ENCODE measurements around the gene CDC42BPA. TPM values are rescaled to one million over a fixed set of nuclear protein-coding genes. Genes with fewer than 3 reads are reported as not detected.
A peak's percentile ranks its signal among the peaks of the same experiment; 100 is the strongest.

CDC42BPA gene
- total RNA-seq, 1 donor from 2014 or later = 54.7 TPM

DNA sequence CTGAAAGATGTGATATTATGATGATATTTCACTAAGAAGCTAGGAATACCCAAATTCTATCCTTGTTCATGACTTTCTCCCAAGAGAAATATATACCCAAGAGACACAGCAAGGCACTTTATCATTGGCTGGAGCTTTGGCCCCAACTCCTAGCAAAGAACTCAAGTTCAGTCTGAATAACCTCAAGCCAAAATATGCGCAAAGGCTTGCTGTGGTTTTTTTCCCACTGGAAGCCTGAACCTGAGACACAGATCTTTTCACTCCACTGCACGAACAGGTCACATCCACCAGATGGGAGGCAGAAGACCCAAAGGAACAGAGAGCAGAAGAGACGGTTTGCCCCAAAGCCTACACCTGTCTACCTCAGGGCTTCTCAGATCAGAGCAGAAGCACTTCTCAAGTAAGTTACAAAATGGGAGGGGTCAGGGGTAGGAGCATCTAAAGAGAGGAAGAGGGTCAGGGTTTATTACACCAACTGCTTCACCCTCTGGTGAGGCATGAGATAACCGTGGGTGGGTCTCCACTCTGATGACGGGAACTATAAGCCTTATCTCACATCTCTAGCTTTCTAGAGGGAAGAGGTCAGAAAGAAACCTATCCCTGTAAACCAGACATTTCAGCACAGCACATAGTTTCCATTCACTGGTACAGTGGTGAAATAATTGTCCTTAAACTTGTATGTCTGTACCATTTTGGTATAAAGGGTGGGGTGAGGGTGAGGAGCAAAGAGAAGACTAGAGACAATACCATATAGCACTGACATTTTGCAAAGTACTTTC lies 17.1 kb upstream of the CDC42BPA start:
- no peak for DNase-seq (ENCODE audit: low spot score)

DNA sequence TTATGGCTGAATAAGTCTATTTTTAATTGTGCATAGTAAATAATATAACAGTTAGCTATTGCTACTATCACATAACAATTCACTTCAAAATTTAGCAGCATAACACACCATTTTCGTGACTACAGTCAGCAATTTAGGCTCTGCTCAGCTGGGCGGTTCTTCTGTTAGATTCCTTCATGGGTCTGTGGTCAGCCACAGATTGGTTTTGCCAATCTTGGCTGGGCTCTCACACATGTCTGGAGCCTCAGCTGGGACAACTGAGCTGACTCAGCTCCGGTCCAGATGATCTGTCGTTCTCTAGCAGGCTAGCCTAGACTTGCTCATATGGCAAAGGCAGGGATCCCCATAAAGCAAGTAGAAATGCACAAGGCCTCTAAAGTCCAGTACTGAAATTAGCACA lies 15.1 kb upstream of the CDC42BPA start:
- DNase-seq (ENCODE audit: low spot score) = no peak

DNA sequence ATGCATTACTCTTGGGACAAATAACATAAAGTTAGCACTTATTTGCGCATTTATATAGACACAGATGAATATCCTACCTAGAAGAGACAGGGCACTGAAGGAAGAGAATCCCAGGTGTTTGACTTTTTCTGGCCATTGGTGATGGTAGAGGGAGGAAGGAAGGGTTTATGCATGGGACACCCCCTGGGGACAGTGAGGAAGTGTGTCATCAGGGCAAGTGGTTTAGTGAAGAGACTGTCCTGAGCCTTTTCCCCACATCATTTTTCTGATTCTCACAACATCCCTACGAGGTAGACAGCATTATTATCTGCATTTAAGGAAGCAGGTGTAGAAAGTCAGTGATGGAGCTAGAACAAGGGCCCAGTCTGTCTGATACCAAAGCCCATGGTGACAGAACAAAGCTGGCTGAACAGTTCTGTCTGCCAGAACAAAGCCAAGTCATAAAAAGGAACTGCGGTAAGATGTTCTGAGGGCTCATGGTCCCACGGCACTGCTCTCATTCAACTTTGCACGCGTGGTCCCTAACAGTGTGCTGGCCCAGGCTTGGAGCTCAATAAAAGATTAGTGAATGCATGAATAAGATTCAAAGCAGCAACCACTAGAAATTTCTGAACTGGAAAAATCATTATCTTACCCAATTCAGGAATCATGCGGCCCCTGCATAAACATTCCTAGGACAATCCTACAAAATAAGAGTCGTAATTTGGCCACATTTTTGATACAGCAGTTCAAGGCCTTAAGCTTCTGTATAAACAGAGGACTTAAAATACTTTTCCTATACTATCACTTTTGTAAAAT lies 12.2 kb upstream of the CDC42BPA start:
- no peak for DNase-seq (ENCODE audit: low spot score)

DNA sequence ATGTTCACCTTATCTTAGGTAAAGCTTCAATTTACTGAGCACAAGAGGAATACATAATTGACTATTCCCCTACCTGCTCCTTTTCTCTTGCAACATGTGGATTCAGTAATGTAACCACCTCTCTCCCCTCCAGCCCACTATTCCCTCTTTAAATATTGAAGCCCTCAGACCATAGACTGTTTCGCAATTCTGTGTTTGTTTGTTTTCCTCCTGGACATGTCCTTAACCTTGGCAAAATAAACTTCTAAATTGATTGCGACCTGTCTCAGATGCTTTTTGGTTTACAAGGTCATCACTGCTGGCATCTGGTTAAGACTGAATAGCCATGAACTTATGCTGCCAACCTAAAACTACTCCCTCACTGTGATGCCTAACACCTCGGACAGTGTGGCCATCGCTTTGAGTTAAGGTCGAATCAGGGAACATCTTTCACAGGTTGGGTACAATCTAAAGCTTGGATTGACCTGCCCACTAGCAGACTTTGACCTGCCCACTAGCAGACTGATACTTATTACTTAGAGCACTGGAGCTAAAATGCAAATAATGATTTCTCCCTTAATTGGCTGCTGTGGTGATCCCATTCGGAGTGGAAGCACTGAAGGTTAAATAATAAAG lies 10.2 kb upstream of the CDC42BPA start:
- no peak for DNase-seq (ENCODE audit: low spot score)

DNA sequence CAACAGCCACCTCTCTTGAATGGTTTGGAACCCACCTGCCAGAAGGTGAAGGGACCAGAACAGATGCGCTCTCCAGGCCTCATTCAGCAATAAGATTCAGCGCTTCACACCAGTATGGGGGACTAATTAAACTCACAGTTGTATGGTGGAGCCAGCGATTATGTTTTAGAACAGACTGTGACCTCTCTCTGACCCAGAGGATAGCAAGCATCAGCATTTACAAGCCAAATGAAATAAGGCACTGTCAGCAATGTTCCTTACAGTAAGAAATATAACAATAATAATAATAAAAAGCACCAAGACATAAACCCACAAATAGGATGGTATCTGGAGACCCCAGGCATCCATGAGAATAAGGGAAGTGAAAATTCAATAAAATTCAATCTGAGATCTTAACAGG lies 6.9 kb upstream of the CDC42BPA start:
- DNase-seq (ENCODE audit: low spot score) = no peak

DNA sequence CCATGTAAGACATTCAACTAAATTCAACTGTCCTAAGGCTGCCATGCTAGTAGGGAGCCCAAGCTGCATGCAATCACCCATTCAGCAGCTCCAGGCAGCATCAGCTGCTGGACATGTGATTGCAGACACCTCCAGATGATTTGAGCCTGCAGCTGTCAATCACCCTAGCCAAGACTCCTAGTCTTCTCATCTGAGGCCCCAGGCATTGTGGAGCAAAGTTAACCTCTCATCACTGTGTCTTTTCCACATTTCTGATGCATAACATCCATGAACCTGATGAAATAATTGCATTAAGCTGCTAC lies 5.6 kb upstream of the CDC42BPA start:
- DNase-seq (ENCODE audit: low spot score) = no peak

DNA sequence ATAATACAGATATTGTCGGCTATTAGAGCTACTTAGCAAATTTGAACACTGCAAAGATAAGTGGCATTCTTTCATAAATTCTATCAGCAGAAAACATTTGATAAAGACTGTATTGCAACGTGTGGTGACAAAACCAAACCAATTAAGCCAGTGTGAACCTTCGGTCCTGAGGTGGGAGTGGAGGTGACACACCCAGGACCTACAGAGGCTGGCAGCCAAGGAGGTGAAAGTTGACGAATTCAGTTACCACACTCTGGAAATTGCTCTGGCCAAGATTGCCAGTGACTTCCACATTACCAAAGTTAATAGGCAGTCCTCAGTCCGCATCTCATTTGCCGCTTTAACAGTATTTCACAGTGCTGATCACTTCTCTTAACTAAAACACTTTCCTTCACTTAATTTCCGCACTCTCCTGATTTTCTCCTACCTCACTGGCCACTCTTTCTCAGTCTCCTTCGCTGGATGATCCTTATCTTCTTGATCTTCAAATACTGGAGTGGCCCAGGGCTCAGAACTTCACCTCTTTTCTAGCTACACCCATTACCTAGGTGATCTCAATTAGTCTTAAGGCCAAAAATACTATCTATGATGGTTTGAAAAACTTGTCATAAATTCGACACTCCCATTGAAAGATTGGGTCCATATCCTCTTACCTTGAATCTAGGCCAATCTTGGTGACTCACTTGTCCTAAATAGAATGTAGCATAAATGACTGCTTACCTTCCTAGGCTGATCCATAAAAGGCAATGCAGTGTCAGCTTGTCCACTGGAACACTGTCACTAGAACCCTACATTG lies 5.1 kb upstream of the CDC42BPA start:
- peak; percentile 75 for DNase-seq (ENCODE audit: low spot score)

DNA sequence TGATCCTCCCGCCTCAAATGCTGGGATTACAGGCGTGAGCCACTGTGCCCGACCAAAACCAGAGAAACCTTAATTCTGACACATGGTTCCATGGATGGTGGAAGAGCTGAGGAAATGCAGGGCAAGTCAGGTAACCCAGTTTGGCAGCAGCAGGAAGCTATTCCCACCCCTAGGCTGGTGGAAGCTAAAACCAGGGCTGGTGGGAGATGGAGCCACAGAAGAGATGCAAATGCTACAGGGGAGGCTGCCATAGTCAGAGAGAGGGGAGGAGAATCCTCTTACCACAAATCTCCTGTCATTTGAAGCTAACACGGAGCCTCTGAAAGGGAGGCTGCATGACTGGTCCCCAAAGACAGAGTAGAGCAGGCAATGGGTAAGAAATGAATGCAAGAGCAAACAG lies 4.1 kb upstream of the CDC42BPA start:
- no peak for DNase-seq (ENCODE audit: low spot score)

DNA sequence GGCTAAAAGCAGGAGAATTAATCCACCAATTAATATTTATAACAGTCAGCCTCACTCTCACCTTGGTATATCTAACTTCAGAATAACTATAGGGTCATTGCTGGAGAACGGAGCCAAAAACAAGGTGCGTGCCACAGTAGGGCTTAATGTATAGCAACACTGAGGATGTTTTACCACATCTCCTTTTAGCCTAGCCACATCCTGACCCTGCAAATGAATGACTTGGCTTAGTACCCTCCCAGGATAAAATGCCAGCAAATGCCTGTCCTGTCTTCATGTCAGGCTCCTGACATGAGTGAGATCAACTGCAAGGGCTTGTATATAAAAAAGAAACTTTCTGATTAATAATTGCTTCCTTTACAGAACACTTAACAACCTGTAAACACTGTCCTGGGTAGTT lies 2.7 kb upstream of the CDC42BPA start:
- DNase-seq (ENCODE audit: low spot score) = no peak

DNA sequence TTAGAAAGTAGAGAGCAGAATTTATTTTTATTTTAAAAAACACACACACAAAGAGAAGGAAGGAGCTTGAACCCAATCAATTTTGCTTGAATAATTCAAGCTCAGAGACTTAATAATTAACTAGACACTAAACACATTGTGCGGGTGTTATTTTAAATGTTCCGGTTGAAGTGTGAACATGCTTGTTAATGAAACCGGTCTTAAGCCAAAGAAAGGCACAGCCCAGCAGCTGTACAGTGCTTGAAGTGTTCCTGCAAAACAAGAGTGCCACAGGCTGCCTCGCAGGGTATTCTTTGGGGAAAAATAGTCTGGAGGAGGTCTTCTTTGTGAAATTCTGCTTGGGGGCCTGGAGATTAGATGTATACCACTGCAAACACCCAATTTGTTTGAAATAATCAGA lies 2.2 kb upstream of the CDC42BPA start:
- peak; percentile 33 for DNase-seq (ENCODE audit: low spot score)

DNA sequence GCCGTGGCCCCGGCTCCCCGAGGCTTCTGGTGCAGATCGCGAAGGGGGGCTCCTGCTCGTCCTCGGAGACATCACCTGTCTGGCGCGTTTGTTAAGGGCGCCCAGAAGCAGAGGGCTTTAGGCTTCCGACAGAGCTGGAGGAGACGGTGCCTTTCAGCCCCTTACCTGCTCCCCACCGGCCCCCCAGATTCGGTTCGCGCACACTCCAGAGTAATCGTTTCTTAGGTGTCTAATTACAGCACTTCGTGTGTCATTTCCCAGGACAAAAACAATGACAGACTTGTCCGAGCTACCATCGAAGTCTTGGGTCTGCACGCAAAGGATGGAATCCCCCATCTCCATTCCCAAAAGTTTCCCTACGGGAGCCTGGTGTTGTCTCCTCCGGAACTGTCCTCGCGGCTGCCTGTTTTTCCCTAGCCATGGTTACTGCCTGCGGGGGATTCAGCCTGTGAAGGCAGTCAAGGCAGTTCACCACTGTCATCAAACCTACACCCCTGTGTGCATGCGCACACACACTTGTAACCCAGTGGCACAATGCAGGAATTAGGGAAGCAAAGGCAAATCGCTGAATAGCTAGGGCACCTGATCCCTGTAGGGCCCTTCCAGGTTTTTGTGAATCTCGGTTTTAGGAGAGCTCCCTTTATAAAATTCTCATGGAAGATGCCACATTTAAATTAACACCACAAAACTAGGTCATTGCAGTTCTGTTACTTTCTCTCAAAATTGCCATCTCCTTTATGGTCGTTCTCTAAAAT lies 738 bp upstream of the CDC42BPA start:
- peak; percentile 37 for DNase-seq (ENCODE audit: low spot score)

DNA sequence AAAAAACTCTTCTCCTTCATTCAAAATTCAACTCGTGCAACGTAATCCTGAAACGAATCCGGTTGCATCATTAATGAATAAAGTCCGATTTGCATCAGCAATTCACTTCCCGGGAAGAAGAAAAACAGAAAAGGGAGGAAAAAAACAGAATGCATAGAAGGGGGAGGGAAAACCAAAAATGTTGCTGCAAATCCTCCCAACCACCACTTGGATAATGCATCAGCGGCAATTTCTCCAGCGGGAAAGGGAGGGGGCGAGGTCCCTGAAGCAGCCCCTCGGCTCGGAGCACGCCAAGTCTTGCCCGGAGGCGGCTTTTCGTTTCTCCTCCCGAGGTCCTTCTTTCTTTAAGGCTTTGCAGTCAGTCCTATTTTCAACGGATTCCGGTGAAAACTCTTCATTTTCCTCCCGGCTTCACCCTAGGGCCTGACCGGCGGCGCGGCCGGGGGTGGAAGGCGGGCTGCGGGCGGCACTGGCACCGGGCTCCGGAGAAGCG lies 723 bp downstream of the CDC42BPA start:
- DNase-seq (ENCODE audit: low spot score) = peak; percentile 21

DNA sequence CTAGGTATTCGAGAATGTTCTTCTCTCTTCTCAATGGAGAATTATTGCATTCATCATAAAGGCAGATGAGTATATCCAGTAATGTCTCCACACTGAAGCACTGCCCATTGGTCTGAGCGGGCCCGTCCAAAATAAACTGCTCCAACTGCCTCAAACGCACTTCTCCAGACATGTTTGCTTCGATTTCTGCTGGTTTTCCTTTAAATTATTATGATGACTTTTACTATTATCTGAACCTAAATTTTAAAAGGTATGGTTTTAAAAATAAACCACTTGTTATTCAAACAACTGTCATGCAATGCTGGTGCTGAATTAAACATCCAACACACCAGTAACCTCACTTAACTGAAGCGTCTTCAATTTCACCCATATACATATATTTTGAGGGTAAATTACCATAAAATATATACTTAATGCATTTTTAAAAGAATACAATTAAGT lies 1.3 kb downstream of the CDC42BPA start:
- DNase-seq (ENCODE audit: low spot score) = no peak

DNA sequence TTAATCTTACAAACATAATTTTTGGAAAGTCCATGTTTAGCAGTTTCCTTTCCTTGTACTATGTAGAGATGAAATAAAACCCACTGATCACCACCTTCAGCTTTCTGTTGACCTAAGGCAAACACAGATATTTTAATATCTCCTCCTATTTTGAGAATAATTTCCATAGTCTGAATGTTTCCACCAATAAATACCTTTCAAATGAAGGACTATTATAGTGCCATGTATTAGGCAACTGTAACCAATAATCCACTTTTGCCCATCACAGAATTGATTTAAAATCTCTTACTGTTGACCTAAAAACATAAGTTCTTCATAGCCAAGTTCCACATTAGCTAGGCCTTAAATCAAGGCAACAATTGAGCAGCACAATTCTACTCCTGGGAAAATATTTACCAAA lies 1.8 kb downstream of the CDC42BPA start:
- no peak for DNase-seq (ENCODE audit: low spot score)

DNA sequence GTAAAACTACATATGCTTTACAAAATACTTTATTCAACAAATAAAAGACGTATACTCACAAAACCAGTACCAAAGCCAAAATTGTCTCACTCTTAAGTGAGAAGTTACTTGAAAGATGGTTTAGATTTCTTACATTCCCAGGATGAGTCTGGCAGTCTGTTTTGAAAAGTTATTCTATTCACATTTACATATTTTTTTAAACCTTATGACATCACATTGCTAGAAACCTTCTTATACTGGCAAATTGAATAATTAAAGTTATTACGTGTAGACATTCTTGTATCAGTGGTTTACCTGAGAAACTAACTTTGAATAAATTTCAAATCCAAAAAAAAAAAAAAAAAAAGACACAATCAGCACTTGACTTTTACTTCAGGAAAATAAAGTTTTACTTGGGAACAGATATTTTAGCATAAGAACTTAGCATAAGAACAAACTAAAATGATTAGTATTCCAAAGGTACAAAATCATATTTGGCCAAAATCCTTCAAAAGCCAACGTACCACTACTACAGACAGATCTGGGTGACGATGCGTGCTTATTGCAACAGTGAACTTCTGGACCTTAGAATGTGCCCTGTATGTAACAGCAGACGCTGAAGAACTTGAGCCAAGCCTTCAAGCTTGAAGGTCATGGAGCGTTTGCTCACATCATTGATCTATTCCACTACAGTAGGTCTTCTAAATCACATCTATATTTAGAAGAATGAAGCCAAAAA lies 2.5 kb downstream of the CDC42BPA start:
- peak; percentile 57 for DNase-seq (ENCODE audit: low spot score)

DNA sequence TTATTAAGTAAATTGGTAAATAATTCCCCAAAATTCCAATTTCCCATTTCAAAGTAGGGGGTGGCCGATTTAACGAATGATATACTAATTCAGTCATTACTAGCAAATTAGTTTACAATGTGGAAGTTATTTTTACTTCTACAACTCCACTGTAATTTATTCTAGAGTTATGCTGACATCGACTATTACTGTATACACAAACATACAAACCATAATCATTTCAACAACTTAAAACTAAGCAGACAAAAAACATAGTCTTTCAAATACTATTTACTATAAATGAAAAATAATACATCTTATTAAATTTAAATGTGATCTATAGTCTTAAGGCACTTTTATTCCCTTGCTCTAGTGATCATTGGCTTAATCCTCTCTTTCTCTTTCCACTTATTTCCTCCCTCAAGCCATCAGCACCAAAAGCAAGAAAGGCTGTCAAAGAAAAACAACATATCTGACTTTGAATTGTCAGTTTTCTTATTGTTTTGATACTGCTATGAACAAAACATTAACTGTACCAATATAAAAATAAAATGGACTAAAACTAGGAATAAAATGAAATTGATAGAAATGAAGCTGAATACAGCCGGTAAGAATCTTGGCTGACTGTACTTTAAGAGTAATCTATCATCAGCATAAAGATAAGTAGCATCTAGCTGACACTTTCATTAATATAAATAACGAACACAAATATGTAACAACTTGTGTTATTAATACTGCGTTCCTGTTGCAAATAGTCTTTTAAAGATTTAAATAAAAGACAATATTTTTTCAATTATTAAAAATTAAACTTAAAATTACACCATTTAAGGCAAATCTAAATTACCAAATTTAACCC lies 4.1 kb downstream of the CDC42BPA start:
- no peak for DNase-seq (ENCODE audit: low spot score)

DNA sequence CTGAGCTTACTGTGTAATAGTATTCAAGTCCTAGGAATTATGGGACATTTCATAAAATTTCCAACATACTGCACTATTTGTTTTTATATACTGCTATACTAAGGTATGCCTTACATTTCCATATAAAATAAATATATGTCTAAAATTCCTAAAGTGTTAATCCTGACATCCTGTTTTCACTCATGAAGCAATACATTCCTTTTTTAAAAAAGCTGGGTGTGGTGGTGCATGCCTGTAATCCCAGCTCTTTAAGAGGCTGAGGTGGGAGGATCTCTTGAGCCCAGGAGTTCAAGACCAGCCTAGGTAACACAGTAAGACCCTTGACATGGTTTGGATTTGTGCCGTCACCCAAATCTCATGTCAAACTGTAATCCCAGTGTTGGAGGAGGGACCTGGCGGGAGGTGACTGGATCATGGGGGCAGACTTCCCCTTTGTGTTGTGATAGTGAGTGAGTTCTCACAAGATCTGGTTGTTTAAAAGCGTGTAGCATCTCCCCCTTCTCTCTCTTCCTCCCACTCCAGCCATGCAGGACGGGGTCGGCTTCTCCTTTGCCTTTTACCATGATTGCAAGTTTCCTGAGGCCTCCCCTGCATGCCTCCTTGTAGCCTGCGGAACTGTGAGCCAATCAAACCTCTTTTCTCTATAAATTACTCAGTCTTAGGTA lies 5.8 kb downstream of the CDC42BPA start:
- DNase-seq (ENCODE audit: low spot score) = no peak

DNA sequence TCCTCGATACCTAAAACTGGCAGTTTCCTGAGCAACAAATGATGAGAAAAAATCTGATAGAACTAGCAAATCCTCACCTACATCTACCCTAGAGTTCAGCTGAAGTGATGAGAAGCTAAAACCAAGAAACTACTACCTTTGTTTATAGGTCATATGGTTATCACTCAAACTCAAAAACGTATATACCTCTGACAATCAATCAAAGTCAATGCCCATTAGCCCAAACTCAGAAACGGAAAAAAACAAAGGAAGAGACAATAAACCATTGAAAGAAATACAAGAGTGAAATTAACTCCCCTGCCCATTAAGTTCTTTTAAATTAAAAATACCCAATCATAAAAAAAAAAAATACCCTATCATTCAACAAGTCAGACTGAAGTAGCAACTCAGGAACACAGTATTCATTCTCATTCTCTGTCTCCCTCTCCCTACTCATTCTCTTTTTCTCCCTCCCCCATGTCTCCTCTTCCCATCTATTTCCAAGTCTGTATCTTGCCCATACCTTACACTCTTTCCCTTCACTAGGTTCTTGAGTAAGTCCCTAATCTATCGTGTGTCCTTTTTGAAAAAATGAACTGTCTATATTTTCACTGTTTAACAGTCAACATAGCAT lies 6.8 kb downstream of the CDC42BPA start:
- DNase-seq (ENCODE audit: low spot score) = no peak
